OCI-LY1 (cell line): ENCODE results near the gene FAM13A.
"Not testable (repeated sequence)": the region's sequence is repeated elsewhere in the genome, so short reads cannot be mapped to it uniquely, and the experiment has no call there.

Experiments used
- H2AFZ ChIP-seq: fragments of 200-600 bp; sonication (generic), shearing (Covaris generic); 2 replicates; pipeline ENCODE4 v1.6.0; 2014; ENCODE audit warnings: antibody characterized with exemption, mild to moderate bottlenecking, low read length
- H3F3A ChIP-seq: fragments of 200-600 bp; sonication (generic), shearing (Covaris generic); 2 replicates; pipeline ENCODE4 v1.6.0; 2014; ENCODE audit warnings: mild to moderate bottlenecking, antibody characterized with exemption, low read length, moderate library complexity; ENCODE audit not compliant: insufficient read depth
- H3K27ac ChIP-seq: fragments of 200-600 bp; sonication (generic); 2 replicates; pipeline ENCODE4 v1.5.1; 2014; ENCODE audit warnings: low read length, mixed run types, mild to moderate bottlenecking, low read depth; ENCODE audit not compliant: poor library complexity, severe bottlenecking
- H3K27me3 ChIP-seq: fragments of 200-600 bp; sonication (generic); 2 replicates; pipeline ENCODE4 v1.6.0; 2014; ENCODE audit warnings: antibody characterized with exemption, mild to moderate bottlenecking, low read length, moderate library complexity; ENCODE audit not compliant: insufficient read depth
- H3K36me3 ChIP-seq: fragments of 200-600 bp; sonication (generic); 2 replicates; pipeline ENCODE4 v1.6.1; 2014; ENCODE audit warnings: mild to moderate bottlenecking, antibody characterized with exemption, low read length, moderate library complexity, mixed read lengths; ENCODE audit not compliant: insufficient read depth
- H3K4me1 ChIP-seq: fragments of 200-600 bp; sonication (generic); 2 replicates; pipeline ENCODE4 v1.5.1; 2014; ENCODE audit warnings: mild to moderate bottlenecking, low read length, moderate library complexity; ENCODE audit not compliant: insufficient read depth, severe bottlenecking
- H3K4me2 ChIP-seq: fragments of 200-600 bp; sonication (generic), shearing (Covaris generic); 2 replicates; pipeline ENCODE4 v1.6.1; 2014; ENCODE audit warnings: low read length
- H3K4me3 ChIP-seq: fragments of 200-600 bp; sonication (generic); 2 replicates; pipeline ENCODE4 v1.5.1; 2014; ENCODE audit warnings: low read length, low read depth, mild to moderate bottlenecking, mixed read lengths; ENCODE audit not compliant: poor library complexity, severe bottlenecking
- H3K79me2 ChIP-seq: fragments of 200-600 bp; shearing (Covaris generic); 2 replicates; pipeline ENCODE4 v1.6.1; 2016; ENCODE audit warnings: mixed run types, low read length, mixed read lengths; ENCODE audit not compliant: insufficient read depth
- H3K9ac ChIP-seq: fragments of 200-600 bp; sonication (generic), shearing (Covaris generic); 2 replicates; pipeline ENCODE4 v1.6.1; 2014; ENCODE audit warnings: mild to moderate bottlenecking, low read length, mixed read lengths
- H3K9me2 ChIP-seq: fragments of 200-600 bp; sonication (generic), shearing (Covaris generic); 2 replicates; pipeline ENCODE4 v1.6.1; 2014; ENCODE audit warnings: low read depth, mild to moderate bottlenecking, low read length, mixed read lengths
- H3K9me3 ChIP-seq: fragments of 200-600 bp; shearing (Covaris generic); 2 replicates; pipeline ENCODE4 v1.6.1; 2014; ENCODE audit warnings: low read length, mixed read lengths
- H4K20me1 ChIP-seq: fragments of 200-600 bp; sonication (generic), shearing (Covaris generic); 2 replicates; pipeline ENCODE4 v1.6.0; 2016; ENCODE audit warnings: mild to moderate bottlenecking, low read length; ENCODE audit not compliant: insufficient read depth
- EZH2 ChIP-seq: fragments of 200-600 bp; sonication (generic), shearing (Covaris generic); IDR thresholded peaks from 2 replicates; pipeline ENCODE4 v1.8.0; 2017; ENCODE audit warnings: borderline replicate concordance, mixed run types, mild to moderate bottlenecking, antibody characterized with exemption, low read length, moderate library complexity, mixed read lengths
- TF ChIP-seq, protein P1 (sequence below): fragments of 200-600 bp; sonication (generic), shearing (Covaris generic); IDR thresholded peaks from 2 replicates; pipeline ENCODE4 v1.5.1; 2017; ENCODE audit warnings: mild to moderate bottlenecking, antibody characterized with exemption, low read length, moderate library complexity, mixed read lengths

The FAM13A gene

DNA sequence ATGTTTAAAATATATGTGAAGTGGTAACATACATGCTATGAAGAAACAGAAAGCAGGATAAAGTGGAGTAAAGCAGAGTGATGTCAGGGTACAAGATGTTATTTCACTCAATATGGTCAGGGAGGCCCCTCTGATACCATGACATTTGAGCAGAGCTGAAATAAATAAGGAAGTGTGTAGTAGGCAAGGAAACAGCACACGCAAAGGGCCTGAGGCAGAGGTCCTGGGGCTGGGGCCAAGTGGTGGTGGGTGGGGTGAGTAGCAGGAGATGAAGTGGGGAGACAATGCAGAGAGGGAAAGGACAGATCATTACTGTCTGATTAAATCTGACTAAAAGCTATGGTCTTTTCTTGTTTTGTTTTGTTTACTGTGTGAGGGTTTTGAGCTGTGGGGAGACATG lies 61.1 kb downstream of the FAM13A start:
- H3K36me3 ChIP-seq, result no peaks in the 10 kb centered on the region
- no peak overlapping the region for H3K4me2 ChIP-seq
- H3K4me1 ChIP-seq, result no peaks in the 10 kb centered on the region
- H3F3A ChIP-seq, result no peaks in the 10 kb centered on the region
- H2AFZ ChIP-seq, result no peak overlapping the region
- TF ChIP-seq EZH2, result no peak
- TF ChIP-seq, protein P1, sequence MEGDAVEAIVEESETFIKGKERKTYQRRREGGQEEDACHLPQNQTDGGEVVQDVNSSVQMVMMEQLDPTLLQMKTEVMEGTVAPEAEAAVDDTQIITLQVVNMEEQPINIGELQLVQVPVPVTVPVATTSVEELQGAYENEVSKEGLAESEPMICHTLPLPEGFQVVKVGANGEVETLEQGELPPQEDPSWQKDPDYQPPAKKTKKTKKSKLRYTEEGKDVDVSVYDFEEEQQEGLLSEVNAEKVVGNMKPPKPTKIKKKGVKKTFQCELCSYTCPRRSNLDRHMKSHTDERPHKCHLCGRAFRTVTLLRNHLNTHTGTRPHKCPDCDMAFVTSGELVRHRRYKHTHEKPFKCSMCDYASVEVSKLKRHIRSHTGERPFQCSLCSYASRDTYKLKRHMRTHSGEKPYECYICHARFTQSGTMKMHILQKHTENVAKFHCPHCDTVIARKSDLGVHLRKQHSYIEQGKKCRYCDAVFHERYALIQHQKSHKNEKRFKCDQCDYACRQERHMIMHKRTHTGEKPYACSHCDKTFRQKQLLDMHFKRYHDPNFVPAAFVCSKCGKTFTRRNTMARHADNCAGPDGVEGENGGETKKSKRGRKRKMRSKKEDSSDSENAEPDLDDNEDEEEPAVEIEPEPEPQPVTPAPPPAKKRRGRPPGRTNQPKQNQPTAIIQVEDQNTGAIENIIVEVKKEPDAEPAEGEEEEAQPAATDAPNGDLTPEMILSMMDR, result no peak
- no peak overlapping the region for H3K9ac ChIP-seq
- no peaks in the 10 kb centered on the region for H3K27me3 ChIP-seq
- no peak overlapping the region for H3K27ac ChIP-seq
- H3K4me3 ChIP-seq, result no peak overlapping the region
- H3K9me2 ChIP-seq, result no peaks in the 10 kb centered on the region
- H3K79me2 ChIP-seq, result no peaks in the 10 kb centered on the region
- H3K9me3 ChIP-seq, result no peaks in the 10 kb centered on the region
- no peaks in the 10 kb centered on the region for H4K20me1 ChIP-seq

DNA sequence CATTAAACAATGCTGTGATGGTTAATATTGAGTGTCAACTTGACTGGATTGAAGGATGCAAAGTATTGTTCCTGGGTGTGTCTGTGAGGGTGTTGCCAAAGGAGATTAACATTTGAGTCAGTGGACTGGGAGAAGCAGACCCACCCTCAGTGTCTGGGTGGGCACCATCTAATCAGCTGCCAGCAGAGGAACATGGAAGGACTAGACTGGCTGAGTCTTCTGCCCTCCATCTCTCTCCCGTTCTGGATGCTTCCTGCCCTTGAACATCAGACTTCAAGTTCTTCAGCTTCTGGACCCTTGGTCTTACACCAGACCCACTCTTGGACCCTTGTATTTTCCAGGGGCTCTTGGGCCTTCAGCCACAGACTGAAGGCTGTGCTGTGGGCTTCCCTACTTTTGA lies 61.7 kb downstream of the FAM13A start:
- H3K79me2 ChIP-seq, H3F3A ChIP-seq, H4K20me1 ChIP-seq, H3K27ac ChIP-seq, H3K9me3 ChIP-seq, H3K4me3 ChIP-seq, H3K4me1 ChIP-seq, H3K36me3 ChIP-seq, H3K9ac ChIP-seq, H2AFZ ChIP-seq, H3K4me2 ChIP-seq, H3K9me2 ChIP-seq, H3K27me3 ChIP-seq: not testable (repeated sequence)

DNA sequence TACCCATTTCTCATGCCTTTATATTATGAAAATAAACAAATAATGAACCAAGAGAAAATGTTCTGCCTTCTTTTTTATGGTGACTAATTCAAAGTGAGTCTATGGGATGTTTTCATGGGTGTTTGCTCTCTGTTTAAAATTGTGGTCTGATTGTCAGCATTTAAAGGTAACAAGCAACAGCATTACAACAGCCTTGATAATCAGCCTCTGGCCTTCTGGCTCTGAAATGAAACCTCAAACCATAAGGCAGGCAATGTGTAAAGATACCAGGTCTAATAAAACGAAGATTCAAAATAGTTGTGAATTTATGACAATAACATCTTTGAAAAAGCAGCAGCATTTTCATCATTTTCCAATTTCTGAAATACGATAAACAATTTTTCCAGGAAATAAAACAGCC lies 63.7 kb downstream of the FAM13A start:
- TF ChIP-seq, protein P1, result no peak
- TF ChIP-seq EZH2, result no peak
- H3K36me3 ChIP-seq, result no peaks in the 10 kb centered on the region
- H3K4me1 ChIP-seq, result no peaks in the 10 kb centered on the region
- no peaks in the 10 kb centered on the region for H3K9me3 ChIP-seq
- no peak overlapping the region for H3K9ac ChIP-seq
- H3K27ac ChIP-seq, result no peak overlapping the region
- no peaks in the 10 kb centered on the region for H3K79me2 ChIP-seq
- no peak overlapping the region for H2AFZ ChIP-seq
- no peaks in the 10 kb centered on the region for H3K9me2 ChIP-seq
- H3F3A ChIP-seq, result no peaks in the 10 kb centered on the region
- no peak overlapping the region for H3K4me3 ChIP-seq
- H3K27me3 ChIP-seq, result no peaks in the 10 kb centered on the region
- no peaks in the 10 kb centered on the region for H4K20me1 ChIP-seq
- no peak overlapping the region for H3K4me2 ChIP-seq

DNA sequence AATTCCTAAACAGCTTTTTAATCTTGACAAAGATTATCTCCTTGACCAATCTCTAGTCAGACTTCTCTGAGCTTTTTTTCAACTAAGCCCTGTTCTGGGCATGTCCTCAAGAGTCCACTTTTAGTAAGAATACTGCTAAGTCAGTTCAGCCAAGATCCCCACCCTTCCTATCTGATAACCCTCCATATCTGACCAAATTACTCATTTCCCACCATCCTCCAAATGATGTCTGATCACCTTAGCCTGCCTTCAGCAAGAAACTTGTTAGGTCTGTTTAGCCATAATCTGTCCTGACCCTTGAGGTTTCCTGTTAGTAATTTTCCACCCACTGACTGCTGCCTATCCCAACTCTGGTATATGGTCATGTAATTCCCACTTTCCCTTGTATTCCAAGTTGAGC lies 65.2 kb downstream of the FAM13A start:
- no peaks in the 10 kb centered on the region for H3K9me2 ChIP-seq
- H3K27me3 ChIP-seq, result no peaks in the 10 kb centered on the region
- H3K36me3 ChIP-seq, result no peaks in the 10 kb centered on the region
- no peak overlapping the region for H3K9ac ChIP-seq
- no peaks in the 10 kb centered on the region for H4K20me1 ChIP-seq
- no peak overlapping the region for H3K4me2 ChIP-seq
- no peak overlapping the region for H3K27ac ChIP-seq
- H3F3A ChIP-seq, result no peaks in the 10 kb centered on the region
- H3K4me1 ChIP-seq, result no peaks in the 10 kb centered on the region
- H3K9me3 ChIP-seq, result no peaks in the 10 kb centered on the region
- H3K4me3 ChIP-seq, result no peak overlapping the region
- H2AFZ ChIP-seq, result no peak overlapping the region
- H3K79me2 ChIP-seq, result no peaks in the 10 kb centered on the region
- TF ChIP-seq EZH2, result no peak
- TF ChIP-seq, protein P1, result no peak
